Amniotic epithelial cell (primary cell): Measurements from ENCODE around the gene CYFIP1.

Experiments
- DNase-seq: peaks from one replicate; pipeline ENCODE4 v3.0.0-alpha.2; 2010; ENCODE audit warnings: low read depth

CYFIP1 gene

GRCh38 chr15:22888120-22888859 lies 91.9 kb downstream of the CYFIP1 start:
- DNase-seq, result peak; percentile 98

GRCh38 chr15:22887157-22887951 lies 92.8 kb downstream of the CYFIP1 start:
- peak; percentile 88 for DNase-seq

- DNase-seq, result no peak
These were observed 95.0 kb downstream of the CYFIP1 start for GRCh38 chr15:22885120-22885519.

GRCh38 chr15:22884344-22884743 lies 95.8 kb downstream of the CYFIP1 start:
- no peak for DNase-seq

- no peak for DNase-seq
These were observed 97.0 kb downstream of the CYFIP1 start for GRCh38 chr15:22883196-22883595.

GRCh38 chr15:22881739-22882440 lies 98.3 kb downstream of the CYFIP1 start:
- no peak for DNase-seq

GRCh38 chr15:22880981-22881738 lies 99.0 kb downstream of the CYFIP1 start:
- DNase-seq, result no peak

- no peak for DNase-seq
These were observed 99.8 kb downstream of the CYFIP1 start for GRCh38 chr15:22880068-22880980.

GRCh38 chr15:22878103-22878502 lies 102.1 kb downstream of the CYFIP1 start:
- DNase-seq, result no peak

- no peak for DNase-seq
These were observed 102.6 kb downstream of the CYFIP1 start for GRCh38 chr15:22877607-22878006.

GRCh38 chr15:22877117-22877516 lies 103.1 kb downstream of the CYFIP1 start:
- no peak for DNase-seq

- no peak for DNase-seq
These were observed 105.2 kb downstream of the CYFIP1 start for GRCh38 chr15:22874966-22875365.

- no peak for DNase-seq
These were observed 105.9 kb downstream of the CYFIP1 start for GRCh38 chr15:22874256-22874655.

GRCh38 chr15:22873841-22874240 lies 106.3 kb downstream of the CYFIP1 start:
- no peak for DNase-seq

GRCh38 chr15:22872936-22873701 lies 107.0 kb downstream of the CYFIP1 start:
- peak; percentile 84 for DNase-seq

- no peak for DNase-seq
These were observed 108.6 kb downstream of the CYFIP1 start for GRCh38 chr15:22871481-22872086.

- no peak for DNase-seq
These were observed 109.3 kb downstream of the CYFIP1 start for GRCh38 chr15:22870865-22871264.

GRCh38 chr15:22869856-22870255 lies 110.3 kb downstream of the CYFIP1 start:
- DNase-seq, result no peak

- DNase-seq, result no peak
These were observed 111.2 kb downstream of the CYFIP1 start for GRCh38 chr15:22868928-22869327.

GRCh38 chr15:22868495-22868894 lies 111.7 kb downstream of the CYFIP1 start:
- no peak for DNase-seq
